H1 (cell line): ENCODE data around the gene BICRAL.

Experiments used
- BACH1 ChIP-seq: IDR thresholded peaks from 2 replicates; pipeline ENCODE4 v1.6.1; 2012; ENCODE audit warnings: low read length, improper control_type of control experiment
- TF ChIP-seq, protein P1 (sequence below), 3 experiments: IDR thresholded peaks; 1 replicate in 2 of 3; 2 replicates in 1 of 3; pipeline versions ENCODE4 v1.5.1 to v1.6.1; 2011; ENCODE audit warnings: low read length in 3 of 3, mild to moderate bottlenecking in 3 of 3, inconsistent platforms in 2 of 3, low read depth in 1 of 3, moderate library complexity in 1 of 3; ENCODE audit not compliant: insufficient read depth in 1 of 3; ENCODE audit errors: control extremely low read depth in 1 of 3

DNA sequence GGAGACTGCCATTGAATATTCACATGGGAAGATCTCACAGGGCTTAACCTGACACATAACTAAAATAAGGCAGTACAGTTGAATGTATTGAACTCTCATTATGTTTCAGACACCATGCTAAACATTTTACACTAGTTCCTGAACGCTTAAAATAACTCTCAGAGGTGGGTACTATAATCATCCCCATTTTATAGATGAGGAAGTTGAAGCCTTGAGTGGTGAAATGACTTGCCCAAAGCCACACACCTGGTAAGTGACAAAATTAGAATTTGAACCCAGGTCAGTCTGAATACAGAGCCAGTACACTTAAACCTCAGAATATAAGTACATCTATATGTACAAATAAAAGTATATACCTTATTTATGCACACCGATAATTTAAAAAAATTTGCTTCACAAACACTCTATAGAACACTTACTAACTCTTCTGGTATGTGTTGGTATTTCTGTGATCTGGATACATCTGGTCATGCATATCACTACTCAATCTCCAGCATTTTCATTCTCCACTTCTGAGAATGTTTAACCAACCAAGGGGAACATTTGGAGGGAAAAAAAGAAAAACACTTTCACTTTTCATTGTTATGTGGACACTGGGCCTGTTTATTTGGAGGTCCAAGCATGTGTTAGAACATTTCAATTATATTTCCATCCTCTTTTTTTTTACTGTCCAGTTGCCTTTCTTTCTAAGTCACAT, 4.6 kb upstream of the BICRAL start:
- TF ChIP-seq, protein P1, sequence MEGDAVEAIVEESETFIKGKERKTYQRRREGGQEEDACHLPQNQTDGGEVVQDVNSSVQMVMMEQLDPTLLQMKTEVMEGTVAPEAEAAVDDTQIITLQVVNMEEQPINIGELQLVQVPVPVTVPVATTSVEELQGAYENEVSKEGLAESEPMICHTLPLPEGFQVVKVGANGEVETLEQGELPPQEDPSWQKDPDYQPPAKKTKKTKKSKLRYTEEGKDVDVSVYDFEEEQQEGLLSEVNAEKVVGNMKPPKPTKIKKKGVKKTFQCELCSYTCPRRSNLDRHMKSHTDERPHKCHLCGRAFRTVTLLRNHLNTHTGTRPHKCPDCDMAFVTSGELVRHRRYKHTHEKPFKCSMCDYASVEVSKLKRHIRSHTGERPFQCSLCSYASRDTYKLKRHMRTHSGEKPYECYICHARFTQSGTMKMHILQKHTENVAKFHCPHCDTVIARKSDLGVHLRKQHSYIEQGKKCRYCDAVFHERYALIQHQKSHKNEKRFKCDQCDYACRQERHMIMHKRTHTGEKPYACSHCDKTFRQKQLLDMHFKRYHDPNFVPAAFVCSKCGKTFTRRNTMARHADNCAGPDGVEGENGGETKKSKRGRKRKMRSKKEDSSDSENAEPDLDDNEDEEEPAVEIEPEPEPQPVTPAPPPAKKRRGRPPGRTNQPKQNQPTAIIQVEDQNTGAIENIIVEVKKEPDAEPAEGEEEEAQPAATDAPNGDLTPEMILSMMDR (IDR thresholded peaks at IDR 0.05; ENCODE audit: control extremely low read depth in 1 of 3, insufficient read depth in 1 of 3, low read depth in 1 of 3, low read length in 3 of 3): no peak
- TF ChIP-seq BACH1: no peak
